Right cardiac atrium (tissue), 5 donors: ENCODE data around the gene FKBP4. TPM values are rescaled to one million over a fixed set of nuclear protein-coding genes. Genes with fewer than 3 reads are reported as not detected.
A peak's percentile ranks its signal among the peaks of the same experiment; 100 is the strongest.

ENCODE experiments used
- ATAC-seq, 2 donors: fragments of 200-7000 bp; cut with Tn5 transposase; one replicate each; pipeline versions ENCODE4 v1.8.0 to v1.9.1; 2020; ENCODE audit warnings: moderate library complexity in 2 of 2, mild to moderate bottlenecking in 1 of 2
- DNase-seq, 3 donors: peaks; one replicate each; pipeline ENCODE4 v3.0.0-alpha.2; 2020
- H3K27ac ChIP-seq: one replicate; pipeline ENCODE4 v1.5.1; 2013; ENCODE audit warnings: mild to moderate bottlenecking, low read length, control low read depth, moderate library complexity
- H3K27me3 ChIP-seq: one replicate; pipeline ENCODE4 v1.6.1; 2013; ENCODE audit not compliant: control insufficient read depth, insufficient read depth
- H3K4me1 ChIP-seq: one replicate; pipeline ENCODE4 v1.6.1; 2013; ENCODE audit warnings: low read length; ENCODE audit not compliant: control insufficient read depth, insufficient read depth
- H3K4me3 ChIP-seq: one replicate; pipeline ENCODE4 v1.5.1; 2013; ENCODE audit warnings: low read length, control low read depth
- H3K9me3 ChIP-seq: one replicate; pipeline ENCODE4 v1.6.1; 2013; ENCODE audit warnings: low read length; ENCODE audit not compliant: control insufficient read depth
- WGBS: extraction: QIAGEN DNeasy Blood & Tissue Kit; methylation state at CpG from one replicate; pipeline ENCODE4 v1.1.7; 2013; 5-methylcytosine and 5-hydroxymethylcytosine counted together
- intact Hi-C, 4 donors: fragments of 100-400 bp; cut with DNase I; formaldehyde crosslinking; loops; one replicate each; pipeline versions ENCODE4 v1.11.0 to v1.14.0; 2022 to 2023
- polyA plus RNA-seq: library from polyadenylated mRNA; stranded (reverse); fragments of 200-250 nt; gene quantifications from one replicate; pipeline ENCODE4 v1.2.3, GENCODE V29; 2013
- total RNA-seq, 4 donors: library from RNA; stranded (reverse); fragmentation: NEBNext Ultra II Directional; extraction: Animal tissue kit (Norgen Biotek cat#: 25700); gene quantifications; one replicate each; pipeline ENCODE4 v1.2.1, GENCODE V29; 2021
- donor health status: healthy with polysubstance abuse.
- donor health status: DM: no; HTN: yes; CAD: no.
- donor health status: DM: no; HTN: no; CAD: no.
- donor health status: DM: no; HTN: yes; CAD: no; lungs with severe emphysema.
- donor health status: DM: yes; HTN: yes; CAD: no.

Gene FKBP4
- total and polyA plus RNA-seq, 5 donors, result 32.4 to 65.2 (median 51.5) TPM

DNA sequence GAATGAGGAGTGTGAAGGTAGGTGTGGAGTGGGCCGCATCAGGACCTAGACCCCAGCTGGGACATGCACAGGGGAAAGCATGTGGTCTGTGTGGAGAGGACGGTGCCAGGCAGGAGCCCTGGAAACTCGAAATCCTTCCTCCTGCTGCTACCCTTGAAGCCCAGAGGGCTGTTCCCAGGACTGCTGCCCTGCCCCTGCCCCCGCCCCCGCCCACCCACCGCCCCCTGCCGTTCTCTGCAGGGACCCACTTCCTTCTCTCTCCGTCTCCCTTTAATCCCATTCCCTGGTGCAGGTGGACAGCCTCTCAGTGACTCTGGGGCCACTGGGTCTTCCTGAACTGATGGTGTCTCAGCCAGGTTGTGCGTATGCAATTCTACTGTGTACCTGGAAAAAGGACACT is 25.7 kb downstream of the FKBP4 start:
- WGBS, result 81% methylated on average over 9 of the region's 9 CpGs
- no peak overlapping the region for H3K4me3 ChIP-seq
- no peak overlapping the region for H3K27ac ChIP-seq
- DNase-seq (no peak), ATAC-seq (no peak)
- intact Hi-C loops, result no loop called here
- no peaks in the 10 kb centered on the region for H3K4me1 ChIP-seq
- H3K9me3 ChIP-seq, result no peaks in the 10 kb centered on the region
- no peaks in the 10 kb centered on the region for H3K27me3 ChIP-seq

DNA sequence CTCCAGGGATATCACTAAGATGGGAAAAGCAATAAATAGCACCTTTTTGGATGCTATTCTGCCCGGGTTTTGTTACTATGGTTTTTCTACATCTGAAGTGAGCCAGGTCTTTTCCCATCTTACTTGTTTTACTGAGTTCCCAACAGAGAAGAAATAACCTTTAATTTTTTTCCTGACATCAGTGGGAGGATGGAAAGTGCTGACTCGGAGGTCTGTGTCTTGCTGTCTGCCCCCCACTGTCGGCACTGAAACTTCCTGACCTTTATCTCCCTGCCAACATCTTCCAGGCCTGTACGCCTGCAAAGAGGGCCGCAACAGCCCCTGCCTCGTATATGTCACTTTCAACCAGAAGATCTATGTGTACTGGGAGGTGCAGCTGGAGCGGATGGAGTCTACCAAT is 28.7 kb downstream of the FKBP4 start:
- H3K27ac ChIP-seq, result no peak overlapping the region
- ATAC-seq (no peak), DNase-seq (no peak)
- WGBS, result 69% methylated on average over 7 of the region's 7 CpGs
- H3K9me3 ChIP-seq, result no peaks in the 10 kb centered on the region
- no peaks in the 10 kb centered on the region for H3K4me1 ChIP-seq
- intact Hi-C loops, result no loop called here
- H3K4me3 ChIP-seq, result no peak overlapping the region
- H3K27me3 ChIP-seq, result no peaks in the 10 kb centered on the region

- H3K4me3 ChIP-seq, result no peak overlapping the region
- DNase-seq (no peak), ATAC-seq (no peak)
- H3K9me3 ChIP-seq, result no peaks in the 10 kb centered on the region
- H3K27me3 ChIP-seq, result no peaks in the 10 kb centered on the region
- intact Hi-C loops, result no loop called here
- no peaks in the 10 kb centered on the region for H3K4me1 ChIP-seq
- 81% methylated on average over 6 of the region's 6 CpGs for WGBS
- no peak overlapping the region for H3K27ac ChIP-seq
Measured at GRCh38 chr12:2824541-2824940, 29.8 kb downstream of the FKBP4 start.

- H3K27ac ChIP-seq, result no peak overlapping the region
- no peaks in the 10 kb centered on the region for H3K4me1 ChIP-seq
- intact Hi-C loops, result no loop called here
- ATAC-seq, result no peak
- no peaks in the 10 kb centered on the region for H3K9me3 ChIP-seq
- H3K27me3 ChIP-seq, result no peaks in the 10 kb centered on the region
- WGBS, result 80% methylated on average over 4 of the region's 4 CpGs
- no peak overlapping the region for H3K4me3 ChIP-seq
- no peak for DNase-seq
Measured at GRCh38 chr12:2825132-2825531, 30.4 kb downstream of the FKBP4 start.

DNA sequence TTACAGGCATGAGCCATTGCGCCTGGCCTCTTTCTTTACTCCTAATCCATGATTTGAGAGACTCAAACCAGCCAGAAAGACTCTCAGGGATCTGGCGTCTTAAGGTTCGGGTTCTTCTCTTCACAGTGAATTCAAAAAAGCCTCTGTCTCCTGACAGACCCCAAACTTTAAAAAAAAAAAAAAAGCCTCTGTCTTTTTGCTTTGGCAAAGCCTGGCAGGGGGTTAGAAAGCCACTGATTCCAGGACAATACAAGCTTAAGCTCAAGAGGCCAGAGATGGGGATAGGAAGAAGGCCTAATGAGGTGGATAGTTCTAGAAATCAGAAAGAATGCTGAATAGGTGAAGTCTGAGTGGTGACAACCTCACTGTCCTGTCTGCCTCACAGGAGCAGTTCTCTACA is 31.3 kb downstream of the FKBP4 start:
- ATAC-seq, result no peak
- 92% methylated on average over 3 of the region's 3 CpGs for WGBS
- intact Hi-C loops, result no loop called here
- H3K9me3 ChIP-seq, result no peaks in the 10 kb centered on the region
- no peak overlapping the region for H3K4me3 ChIP-seq
- H3K27ac ChIP-seq, result no peak overlapping the region
- no peak for DNase-seq
- no peaks in the 10 kb centered on the region for H3K27me3 ChIP-seq
- no peaks in the 10 kb centered on the region for H3K4me1 ChIP-seq

GRCh38 chr12:2826721-2827515 is 32.1 kb downstream of the FKBP4 start:
- Histone ChIP-seq H3K4me3 (no peak overlapping the region), H3K9me3 (no peaks in the 10 kb centered on the region), H3K4me1 (no peaks in the 10 kb centered on the region), H3K27me3 (no peaks in the 10 kb centered on the region), H3K27ac (no peak overlapping the region)
- DNase-seq (no peak), ATAC-seq (no peak)
- intact Hi-C loops, result no loop called here
- WGBS, result 89% methylated on average over 14 of the region's 14 CpGs

GRCh38 chr12:2829275-2829674 is 34.5 kb downstream of the FKBP4 start:
- Histone ChIP-seq H3K27me3 (no peaks in the 10 kb centered on the region), H3K9me3 (no peaks in the 10 kb centered on the region), H3K4me1 (peaks cover 2% of the 10 kb centered on the region), H3K4me3 (no peak overlapping the region), H3K27ac (no peak overlapping the region)
- DNase-seq, result no peak
- WGBS, result 93% methylated on average over 6 of the region's 6 CpGs
- ATAC-seq, result no peak
- intact Hi-C loops, result no loop called here

GRCh38 chr12:2832550-2833127 is 37.9 kb downstream of the FKBP4 start:
- WGBS, result 72% methylated on average over 6 of the region's 6 CpGs
- DNase-seq, result no peak
- Histone ChIP-seq H3K4me3 (no peak overlapping the region), H3K27me3 (no peaks in the 10 kb centered on the region), H3K4me1 (peaks cover 6% of the 10 kb centered on the region), H3K9me3 (no peaks in the 10 kb centered on the region), H3K27ac (no peak overlapping the region)
- intact Hi-C loops, result no loop called here
- ATAC-seq, result peak in 1 of 2 donors; percentile 5

DNA sequence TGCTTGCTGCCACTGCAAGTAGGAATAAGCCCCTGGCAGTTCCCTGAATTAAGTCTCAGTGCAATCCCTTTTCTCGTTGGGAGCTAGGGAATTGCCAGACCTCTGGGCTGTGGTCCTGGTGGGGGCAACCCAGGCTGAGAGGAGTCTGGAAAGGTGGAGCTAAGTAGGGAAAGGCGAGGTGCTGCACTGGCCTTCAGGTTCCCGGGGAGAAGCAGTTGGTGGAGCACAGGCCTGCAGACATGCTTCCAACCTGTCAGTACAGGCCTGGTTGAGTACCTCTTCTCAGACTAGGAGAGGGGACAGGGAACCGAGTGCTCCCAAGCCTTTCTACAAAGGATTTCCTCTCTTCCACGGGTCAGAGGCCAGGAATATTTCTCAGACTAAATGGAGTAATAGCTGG is 38.6 kb downstream of the FKBP4 start:
- Histone ChIP-seq H3K4me3 (no peak overlapping the region), H3K27ac (no peak overlapping the region), H3K27me3 (no peaks in the 10 kb centered on the region), H3K4me1 (peaks cover 6% of the 10 kb centered on the region), H3K9me3 (no peaks in the 10 kb centered on the region)
- 56% methylated on average over 5 of the region's 5 CpGs for WGBS
- DNase-seq (no peak), ATAC-seq (no peak)
- intact Hi-C loops, result no loop called here

DNA sequence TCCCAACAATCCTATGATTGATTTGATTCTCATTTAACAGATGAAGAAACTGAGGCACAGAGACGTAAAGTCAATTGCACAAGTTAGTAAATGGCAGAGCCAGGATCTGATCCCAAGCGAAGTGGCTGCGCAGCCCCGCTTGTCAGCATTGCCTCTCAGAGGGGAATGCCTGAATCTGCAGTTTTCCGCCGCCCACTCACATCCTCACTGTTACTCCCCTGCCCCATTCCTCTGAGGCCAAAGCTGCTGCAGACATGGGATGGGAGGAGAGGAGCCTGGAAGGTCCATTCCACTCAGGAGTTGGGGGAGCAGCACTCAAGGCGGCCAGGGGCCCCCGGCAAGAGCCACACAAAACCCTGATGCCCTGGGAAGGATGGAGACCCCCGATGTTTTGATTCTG is 39.0 kb downstream of the FKBP4 start:
- intact Hi-C loops, result no loop called here
- peak overlapping the region; percentile 21 for H3K27ac ChIP-seq

DNA sequence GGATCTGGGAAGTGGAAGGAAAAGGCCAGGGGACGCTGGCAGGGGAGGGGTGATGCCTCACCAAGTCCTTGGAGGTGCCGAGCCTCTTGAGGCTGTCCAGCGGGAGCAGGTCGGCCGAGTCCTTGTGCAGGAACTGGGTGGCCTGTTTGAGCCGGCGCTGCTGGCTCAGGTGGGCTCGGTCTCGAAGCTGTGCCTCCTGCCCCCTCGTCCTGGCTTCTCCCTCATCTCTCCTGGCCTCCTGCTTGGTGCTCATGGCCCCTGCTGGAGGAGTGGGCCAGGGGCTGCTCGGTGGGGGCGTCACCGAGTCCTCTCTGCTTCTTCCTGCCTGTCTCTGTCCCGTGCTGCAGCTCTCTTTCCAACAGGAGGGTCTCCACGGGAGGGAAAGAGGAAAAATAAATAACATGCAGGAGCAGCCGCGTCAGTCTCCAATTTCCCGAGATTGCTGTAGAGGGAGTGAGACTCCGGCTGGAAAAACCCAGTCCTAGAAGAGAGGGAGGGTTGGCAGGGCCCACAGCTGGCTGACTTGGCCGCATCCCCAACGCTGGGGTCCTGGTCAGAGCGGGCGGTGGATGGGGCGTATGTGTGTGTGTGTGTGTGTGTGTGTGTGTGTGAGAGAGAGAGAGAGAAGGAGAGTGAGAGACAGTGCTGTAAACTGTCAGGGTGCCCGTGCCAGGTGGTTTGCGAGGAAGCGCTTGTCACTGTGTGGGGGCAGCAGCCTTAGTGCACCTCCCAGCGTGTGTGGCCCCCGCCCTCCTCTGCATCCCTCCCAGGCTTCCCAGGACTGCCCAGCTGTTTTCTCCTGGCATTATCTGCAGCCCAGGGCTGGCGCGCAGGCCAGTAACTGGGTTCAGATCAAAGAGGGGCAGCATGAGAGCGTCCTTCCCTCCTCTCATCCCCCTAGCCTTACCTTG is 40.1 kb downstream of the FKBP4 start, which contains the start of gene NRIP2:
Gene NRIP2, minus strand, starts transcription at position 455 of the 911 bp plus-strand sequence. Its CDS starts 52 bp downstream, at position 403.
- H3K9me3 ChIP-seq, result no peaks in the 10 kb centered on the region
- H3K4me1 ChIP-seq, result peaks cover 6% of the 10 kb centered on the region
- ATAC-seq (peak; percentile 58 to 67), DNase-seq (peak; percentile 43 to 79 (median 76))
- H3K27me3 ChIP-seq, result no peaks in the 10 kb centered on the region
- intact Hi-C loops, result no loop called here
- 13% methylated on average over 32 of the region's 32 CpGs for WGBS
- peak within 1 kb of the TSS; percentile 21 for H3K27ac ChIP-seq
- H3K4me3 ChIP-seq, result no peak within 1 kb of the TSS

More for the DNA sequence above, 39.0 kb downstream of the FKBP4 start:
- H3K4me1 ChIP-seq, result peaks cover 6% of the 10 kb centered on the region
- WGBS, result 39% methylated on average over 9 of the region's 9 CpGs
- DNase-seq (no peak), ATAC-seq (peak; percentile 29 to 42)
- no peak overlapping the region for H3K4me3 ChIP-seq
- H3K9me3 ChIP-seq, result no peaks in the 10 kb centered on the region
- no peaks in the 10 kb centered on the region for H3K27me3 ChIP-seq
